CD14-positive monocyte (primary cell): Measurements from ENCODE around the gene GPR156. TPM values are rescaled to one million over a fixed set of nuclear protein-coding genes. Genes with fewer than 3 reads are reported as not detected.

Source experiments
- DNase-seq, 3 donors: peaks; one replicate each; pipeline ENCODE4 v3.0.0-alpha.2; 2011 to 2022
- H2AFZ ChIP-seq: 2 replicates; pipeline ENCODE4 v1.6.0; 2012; ENCODE audit warnings: mild to moderate bottlenecking, low read depth, low read length, inconsistent platforms; ENCODE audit not compliant: insufficient read depth, poor library complexity, severe bottlenecking
- H3K27ac ChIP-seq, 2 donors: 1 replicate in 1 of 2; 2 replicates in 1 of 2; pipeline ENCODE4 v1.5.1; 2012 to 2013; ENCODE audit warnings: low read length in 2 of 2, control low read depth in 1 of 2, inconsistent platforms in 1 of 2, low read depth in 1 of 2, mild to moderate bottlenecking in 1 of 2
- H3K27me3 ChIP-seq, 2 donors: one replicate each; pipeline versions ENCODE4 v1.6.0 to v1.6.1; 2011 to 2013; ENCODE audit warnings: low read length in 2 of 2; ENCODE audit not compliant: control insufficient read depth in 2 of 2, insufficient read depth in 2 of 2
- H3K36me3 ChIP-seq, 2 donors: replicated peaks in 1 of 2; 1 replicate in 1 of 2; 2 replicates in 1 of 2; pipeline versions ENCODE4 v1.5.1 to v1.6.1; 2012 to 2013; ENCODE audit warnings: low read length in 2 of 2, control low read depth in 1 of 2, inconsistent platforms in 1 of 2, mild to moderate bottlenecking in 1 of 2; ENCODE audit not compliant: insufficient read depth in 2 of 2, control insufficient read depth in 1 of 2
- H3K4me1 ChIP-seq, 2 donors: 1 replicate in 1 of 2; 2 replicates in 1 of 2; pipeline versions ENCODE4 v1.5.1 to v1.6.1; 2012 to 2013; ENCODE audit warnings: low read length in 2 of 2, control low read depth in 1 of 2, inconsistent platforms in 1 of 2, mild to moderate bottlenecking in 1 of 2, moderate library complexity in 1 of 2; ENCODE audit not compliant: insufficient read depth in 2 of 2, control insufficient read depth in 1 of 2
- H3K4me2 ChIP-seq: replicated peaks from 2 replicates; pipeline ENCODE3; 2012; ENCODE audit warnings: low read length, moderate library complexity, mild to moderate bottlenecking; ENCODE audit not compliant: poor library complexity, severe bottlenecking; ENCODE audit errors: extremely low read depth
- H3K4me3 ChIP-seq, 3 experiments: fragments of 200-600 bp in 1 of 3; sonication (generic) in 1 of 3; replicated peaks in 1 of 3; 1 replicate in 2 of 3; 2 replicates in 1 of 3; pipeline ENCODE4 v1.5.1; 2011 to 2013; ENCODE audit warnings: low read length in 3 of 3, mild to moderate bottlenecking in 3 of 3, control low read depth in 2 of 3, low read depth in 2 of 3, inconsistent platforms in 1 of 3, moderate library complexity in 1 of 3
- H3K79me2 ChIP-seq: 2 replicates; pipeline ENCODE4 v1.6.0; 2012; ENCODE audit warnings: mild to moderate bottlenecking, control low read depth, inconsistent platforms, low read length, moderate library complexity; ENCODE audit not compliant: insufficient read depth
- H3K9ac ChIP-seq: 2 replicates; pipeline ENCODE4 v1.6.0; 2017; ENCODE audit warnings: low read length, mild to moderate bottlenecking; ENCODE audit not compliant: insufficient read depth, poor library complexity, severe bottlenecking
- H3K9me3 ChIP-seq, 2 donors: replicated peaks in 1 of 2; 1 replicate in 1 of 2; 2 replicates in 1 of 2; pipeline versions ENCODE4 v1.5.1 to v1.6.1; 2012 to 2013; ENCODE audit warnings: low read length in 2 of 2, control low read depth in 1 of 2; ENCODE audit not compliant: control insufficient read depth in 1 of 2, insufficient read depth in 1 of 2
- H4K20me1 ChIP-seq: 2 replicates; pipeline ENCODE4 v1.6.0; 2012; ENCODE audit warnings: mild to moderate bottlenecking, low read length, control low read depth, moderate library complexity; ENCODE audit not compliant: insufficient read depth
- H3K27ac Mint-ChIP-seq, 7 donors: one replicate each; pipeline ENCODE4 v1.8.0; 2020; ENCODE audit warnings: mild to moderate bottlenecking in 7 of 7, mixed read lengths in 7 of 7, moderate library complexity in 6 of 7, inconsistent platforms in 2 of 7
- H3K27me3 Mint-ChIP-seq, 3 donors: one replicate each; pipeline ENCODE4 v1.8.0; 2021 to 2022; ENCODE audit warnings: low read depth in 3 of 3, mild to moderate bottlenecking in 3 of 3, mixed read lengths in 3 of 3, moderate library complexity in 3 of 3, inconsistent platforms in 1 of 3
- H3K36me3 Mint-ChIP-seq, 2 donors: one replicate each; pipeline ENCODE4 v1.8.0; 2020; ENCODE audit warnings: mixed read lengths in 2 of 2, inconsistent platforms in 1 of 2, mild to moderate bottlenecking in 1 of 2
- H3K4me1 Mint-ChIP-seq: one replicate; pipeline ENCODE4 v1.8.0; 2020; ENCODE audit warnings: mild to moderate bottlenecking, mixed read lengths
- H3K4me3 Mint-ChIP-seq, 2 donors: one replicate each; pipeline ENCODE4 v1.8.0; 2020; ENCODE audit warnings: mild to moderate bottlenecking in 2 of 2, mixed read lengths in 2 of 2, moderate library complexity in 1 of 2
- H3K9me3 Mint-ChIP-seq, 7 donors: one replicate each; pipeline ENCODE4 v1.8.0; 2020 to 2022; ENCODE audit warnings: mixed read lengths in 7 of 7, mild to moderate bottlenecking in 6 of 7, moderate library complexity in 6 of 7, inconsistent platforms in 2 of 7
- CTCF ChIP-seq: fragments of 200-600 bp; IDR thresholded peaks from one replicate; pipeline ENCODE4 v1.8.0; 2022; ENCODE audit warnings: antibody characterized with exemption, mild to moderate bottlenecking
- WGBS: methylation state at CpG from one replicate; pipeline ENCODE4 v1.1.5; 2013; ENCODE audit warnings: missing lambda C conversion rate; ENCODE audit not compliant: insufficient coverage; 5-methylcytosine and 5-hydroxymethylcytosine counted together
- intact Hi-C, 2 donors: fragments of 100-400 bp; cut with micrococcal nuclease; formaldehyde crosslinking; loops; one replicate each; pipeline versions ENCODE4 v1.15.0 to v1.15.1; 2023
- polyA plus RNA-seq, 3 donors: library from polyadenylated mRNA; depleted of rRNA in 1 of 3; unstranded in 2 of 3; stranded (reverse) in 1 of 3; fragments of 300-500 nt in 2 of 3; fragments of >200 nt in 1 of 3; fragmentation: Illumina TruSeq in 2 of 3; gene quantifications; 1 replicate in 2 of 3; 2 replicates in 1 of 3; pipeline ENCODE4 v1.2.3, GENCODE V29; 2012 to 2021

The GPR156 gene
- polyA plus RNA-seq, 3 donors: not detected

- no peak overlapping the region for H3K27ac ChIP-seq
- no peaks in the 10 kb centered on the region for H3K4me1 Mint-ChIP-seq
- no peak for DNase-seq
- no peaks in the 10 kb centered on the region for H3K36me3 ChIP-seq
- no peaks in the 10 kb centered on the region for H3K27me3 ChIP-seq
- no peaks in the 10 kb centered on the region for H3K4me1 ChIP-seq
- H3K36me3 Mint-ChIP-seq: no peaks in the 10 kb centered on the region
- H2AFZ ChIP-seq: no peak overlapping the region
- peaks cover 0 to 1% (median 0%) of the 10 kb centered on the region in 3 donors for H3K27me3 Mint-ChIP-seq
- H3K9ac ChIP-seq: no peak overlapping the region
- TF ChIP-seq CTCF: no peak
- no peak overlapping the region for H3K27ac Mint-ChIP-seq
- no peak overlapping the region for H3K4me2 ChIP-seq
- H3K4me3 Mint-ChIP-seq: no peak overlapping the region
- peaks cover 5 to 14% (median 7%) of the 10 kb centered on the region in 7 donors for H3K9me3 Mint-ChIP-seq
- H4K20me1 ChIP-seq: no peaks in the 10 kb centered on the region
- intact Hi-C loops: no loop called here
- H3K9me3 ChIP-seq: no peaks in the 10 kb centered on the region
- 73% methylated on average over 2 of the region's 3 CpGs for WGBS
- H3K79me2 ChIP-seq: no peaks in the 10 kb centered on the region
- H3K4me3 ChIP-seq: no peak overlapping the region
Observed at GRCh38 chr3:120192579-120192978, 92.4 kb downstream of the GPR156 start.

- H3K4me3 Mint-ChIP-seq: no peak overlapping the region
- H3K9me3 Mint-ChIP-seq: peaks cover 5 to 14% (median 7%) of the 10 kb centered on the region in 7 donors
- no peak for TF ChIP-seq CTCF
- no peaks in the 10 kb centered on the region for H3K36me3 Mint-ChIP-seq
- no peak overlapping the region for H3K27ac Mint-ChIP-seq
- Histone ChIP-seq H3K79me2 (no peaks in the 10 kb centered on the region), H3K4me2 (no peak overlapping the region), H4K20me1 (no peaks in the 10 kb centered on the region), H3K4me1 (no peaks in the 10 kb centered on the region), H3K27me3 (no peaks in the 10 kb centered on the region), H3K27ac (no peak overlapping the region), H3K36me3 (no peaks in the 10 kb centered on the region), H3K4me3 (no peak overlapping the region), H3K9me3 (no peaks in the 10 kb centered on the region), H3K9ac (no peak overlapping the region), H2AFZ (no peak overlapping the region)
- WGBS: 80% methylated on average over 1 of the region's 1 CpG
- H3K27me3 Mint-ChIP-seq: peaks cover 0 to 1% (median 0%) of the 10 kb centered on the region in 3 donors
- DNase-seq: no peak
- no peaks in the 10 kb centered on the region for H3K4me1 Mint-ChIP-seq
- intact Hi-C loops: no loop called here
Observed at GRCh38 chr3:120192159-120192558, 92.9 kb downstream of the GPR156 start.
